GM10248 (cell line): ENCODE data around the gene RANBP3L.

Source experiments
- CTCF ChIA-PET: fragments of 300-600 bp; sonication (Branson Sonifier 250); formaldehyde crosslinking; extraction: SDS; loops from one replicate; lab custom pipeline; 2021; ENCODE audit warnings: antibody characterized with exemption; lab: Yijun Ruan, JAX
- POLR2A ChIA-PET: fragments of 350-650 bp; sonication (Branson Sonifier 250); formaldehyde crosslinking; extraction: SDS; loops from one replicate; lab custom pipeline; 2020; ENCODE audit warnings: antibody characterized with exemption; lab: Yijun Ruan, JAX
- DNase-seq: peaks from one replicate; pipeline ENCODE4 v3.0.0; 2012; ENCODE audit errors: extremely low spot score
- TF ChIP-seq, protein P1 (sequence below): IDR thresholded peaks from 2 replicates; pipeline ENCODE4 v1.5.1; 2012; ENCODE audit warnings: mild to moderate bottlenecking, low read depth; ENCODE audit errors: extremely low read depth, missing control alignments, control extremely low read depth

RANBP3L gene

DNA sequence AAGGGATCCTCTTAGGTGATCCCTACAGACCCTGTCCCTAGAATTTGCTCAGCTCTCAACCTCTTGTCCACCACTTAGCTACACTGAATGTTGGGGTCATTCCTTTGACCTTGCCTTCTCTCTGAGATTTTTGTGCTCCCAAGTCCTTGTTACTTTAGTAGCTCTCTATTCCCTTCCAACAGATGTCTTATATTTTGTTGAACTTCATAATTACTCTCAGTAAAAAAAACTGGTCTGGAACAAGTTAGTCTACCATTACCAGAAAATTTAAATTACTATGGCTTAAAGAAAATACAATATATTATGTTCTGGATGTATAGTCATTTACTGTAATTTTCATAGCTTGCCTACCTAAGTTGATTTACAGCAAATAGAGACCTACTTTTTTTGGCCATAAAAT, 23.5 kb upstream of the RANBP3L start:
- TF ChIP-seq, protein P1, sequence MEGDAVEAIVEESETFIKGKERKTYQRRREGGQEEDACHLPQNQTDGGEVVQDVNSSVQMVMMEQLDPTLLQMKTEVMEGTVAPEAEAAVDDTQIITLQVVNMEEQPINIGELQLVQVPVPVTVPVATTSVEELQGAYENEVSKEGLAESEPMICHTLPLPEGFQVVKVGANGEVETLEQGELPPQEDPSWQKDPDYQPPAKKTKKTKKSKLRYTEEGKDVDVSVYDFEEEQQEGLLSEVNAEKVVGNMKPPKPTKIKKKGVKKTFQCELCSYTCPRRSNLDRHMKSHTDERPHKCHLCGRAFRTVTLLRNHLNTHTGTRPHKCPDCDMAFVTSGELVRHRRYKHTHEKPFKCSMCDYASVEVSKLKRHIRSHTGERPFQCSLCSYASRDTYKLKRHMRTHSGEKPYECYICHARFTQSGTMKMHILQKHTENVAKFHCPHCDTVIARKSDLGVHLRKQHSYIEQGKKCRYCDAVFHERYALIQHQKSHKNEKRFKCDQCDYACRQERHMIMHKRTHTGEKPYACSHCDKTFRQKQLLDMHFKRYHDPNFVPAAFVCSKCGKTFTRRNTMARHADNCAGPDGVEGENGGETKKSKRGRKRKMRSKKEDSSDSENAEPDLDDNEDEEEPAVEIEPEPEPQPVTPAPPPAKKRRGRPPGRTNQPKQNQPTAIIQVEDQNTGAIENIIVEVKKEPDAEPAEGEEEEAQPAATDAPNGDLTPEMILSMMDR, result no peak
- ChIA-PET CTCF (interaction anchor here (1.2 kb wide), 1 partner anchor 13 kb away, joined by 3 read pairs; no protein-coding TSS in a partner anchor), POLR2A (no interaction called here)
- DNase-seq, result no peak

- DNase-seq, result no peak
- CTCF ChIA-PET, result interaction anchor here (1.9 kb wide), 1 partner anchor 16 kb away, joined by 4 read pairs; no protein-coding TSS in a partner anchor
- TF ChIP-seq, protein P1, result no peak
- POLR2A ChIA-PET, result no interaction called here
Observed at GRCh38 chr5:36323926-36324781, 22.5 kb upstream of the RANBP3L start.

DNA sequence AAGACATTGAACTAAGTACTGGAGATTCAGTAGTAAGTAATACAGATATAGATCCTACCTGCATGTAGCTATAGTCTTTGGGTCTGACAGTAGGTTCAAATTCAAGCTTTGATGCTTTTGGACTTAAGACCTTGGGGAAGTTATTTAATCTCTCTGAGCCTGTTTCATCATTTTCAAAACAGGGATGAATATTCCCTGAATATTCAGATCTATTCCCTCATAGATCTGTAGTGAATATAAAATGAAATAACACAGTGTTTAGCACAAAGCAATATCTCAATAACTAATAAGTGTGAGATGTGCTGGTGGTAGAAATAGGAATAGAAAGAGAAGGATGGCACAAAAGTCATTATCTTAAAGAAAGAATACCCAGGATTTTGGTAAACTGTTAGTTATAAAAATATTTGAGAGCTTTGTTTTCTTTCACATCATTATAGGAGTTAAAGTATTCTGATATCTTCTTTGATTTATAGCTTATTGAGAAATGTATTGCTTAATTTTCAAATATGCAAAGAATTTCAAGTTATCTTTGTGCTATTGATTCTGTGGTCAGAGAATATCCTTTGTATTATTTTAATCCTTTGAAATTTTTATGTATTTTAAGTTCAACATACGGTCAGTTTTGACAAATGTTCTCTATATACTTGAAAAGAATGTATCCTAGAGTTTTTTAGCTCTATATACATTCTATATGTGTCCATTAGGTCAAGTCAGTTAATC, 11.4 kb upstream of the RANBP3L start:
- DNase-seq, result no peak
- ChIA-PET POLR2A (no interaction called here), CTCF (interaction anchor here (1.4 kb wide), 2 partner anchors 11 to 35 kb away, joined by 3 to 5 read pairs; partner anchors contain the start of gene RANBP3L)
- TF ChIP-seq, protein P1, result no peak

DNA sequence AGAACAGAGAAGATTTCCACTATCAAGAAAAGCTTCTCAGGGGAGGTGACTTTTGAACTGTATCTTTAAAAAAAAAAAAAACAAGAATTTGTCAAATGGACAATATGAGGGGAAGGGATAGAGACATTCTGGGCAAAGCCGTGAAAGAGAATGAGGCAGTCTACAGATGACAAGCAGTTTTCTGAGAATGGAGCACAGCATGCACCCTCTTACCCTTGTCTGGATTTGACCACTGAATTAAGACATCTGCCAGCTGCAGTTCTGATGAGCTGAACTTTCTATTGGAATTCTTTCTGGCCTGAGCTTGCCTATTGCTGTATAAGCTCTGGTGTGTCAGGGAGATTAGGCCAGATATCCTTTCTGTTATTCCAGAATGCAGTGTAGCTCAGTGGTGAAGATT, 10.3 kb upstream of the RANBP3L start:
- DNase-seq, result no peak
- CTCF ChIA-PET, result interaction anchor here (1.0 kb wide), 1 partner anchor 13 kb away, joined by 3 read pairs; no protein-coding TSS in a partner anchor
- TF ChIP-seq, protein P1, result no peak
- POLR2A ChIA-PET, result no interaction called here

DNA sequence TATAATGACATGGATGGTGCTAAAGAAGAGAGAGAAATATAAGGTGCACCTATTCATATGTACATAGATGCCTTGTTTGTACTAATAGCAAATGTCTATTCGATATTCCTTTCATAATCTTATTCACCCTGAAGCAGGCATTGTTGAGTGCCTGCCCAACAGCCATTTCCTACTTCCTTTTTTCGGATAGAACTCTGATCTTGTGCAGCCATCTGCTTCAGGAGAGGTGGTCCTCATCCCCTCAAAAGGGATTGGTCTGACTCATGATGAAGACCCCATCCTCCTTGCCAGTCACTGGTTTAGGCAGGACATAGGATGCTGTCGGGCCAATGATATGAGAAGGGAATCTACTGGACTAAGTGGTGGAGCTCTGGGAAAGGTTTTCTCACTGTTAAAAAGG, 8.4 kb upstream of the RANBP3L start:
- DNase-seq, result no peak
- TF ChIP-seq, protein P1, result no peak
- CTCF ChIA-PET, result no interaction called here
- POLR2A ChIA-PET, result no interaction called here
